Caco-2 (cell line): ENCODE results near the gene ZSCAN20. TPM values are rescaled to one million over a fixed set of nuclear protein-coding genes. Genes with fewer than 3 reads are reported as not detected.
A peak's percentile ranks its signal among the peaks of the same experiment; 100 is the strongest.

ENCODE experiments used
- BruUV-seq: library from RNA; stranded (reverse); fragments of 400-500 nt; replicated peaks from 2 replicates; lab custom pipeline; 2021; lab: Mats Ljungman, UMichigan
- CTCF ChIA-PET: fragments of 300-600 bp; sonication (Branson Sonifier 250); formaldehyde crosslinking; loops from one replicate; lab custom pipeline; 2022; ENCODE audit warnings: antibody characterized with exemption; lab: Charles Lee
- POLR2A ChIA-PET: fragments of 300-600 bp; sonication (Branson Sonifier 250); formaldehyde crosslinking; loops from one replicate; lab custom pipeline; 2022; ENCODE audit warnings: antibody characterized with exemption; lab: Charles Lee
- DNase-seq, 2 experiments: peaks; one replicate each; pipeline versions ENCODE4 v3.0.0 to v3.0.0-alpha.2; 2020 to 2022
- H3K27me3 ChIP-seq: replicated peaks from 2 replicates; pipeline ENCODE4 v1.6.0; 2011; ENCODE audit warnings: low read length; ENCODE audit not compliant: control insufficient read depth, insufficient read depth
- H3K36me3 ChIP-seq: 2 replicates; pipeline ENCODE4 v1.5.1; 2011; ENCODE audit warnings: low read length; ENCODE audit not compliant: control insufficient read depth, insufficient read depth
- H3K4me1 ChIP-seq: fragments of 250-450 bp; sonication (Bioruptor Pico); 2 replicates; pipeline ENCODE4 v1.5.1; 2020; ENCODE audit warnings: mild to moderate bottlenecking
- H3K4me3 ChIP-seq: 2 replicates; pipeline ENCODE4 v1.5.1; 2011; ENCODE audit warnings: low read depth, mild to moderate bottlenecking, control low read depth, low read length
- H3K9me3 ChIP-seq: fragments of 250-450 bp; sonication (Bioruptor Pico); 2 replicates; pipeline ENCODE4 v1.5.1; 2020; ENCODE audit warnings: mild to moderate bottlenecking, moderate library complexity
- H3K27ac Mint-ChIP-seq: one replicate; pipeline ENCODE4 v1.8.0; 2022; ENCODE audit warnings: mixed read lengths; ENCODE audit not compliant: unreplicated experiment
- H3K27me3 Mint-ChIP-seq: one replicate; pipeline ENCODE4 v1.8.0; 2022; ENCODE audit warnings: mixed read lengths; ENCODE audit not compliant: insufficient read depth, unreplicated experiment
- H3K36me3 Mint-ChIP-seq: one replicate; pipeline ENCODE4 v1.8.0; 2022; ENCODE audit warnings: mild to moderate bottlenecking, mixed read lengths; ENCODE audit not compliant: insufficient read depth, unreplicated experiment
- H3K4me1 Mint-ChIP-seq: one replicate; pipeline ENCODE4 v1.8.0; 2022; ENCODE audit warnings: low read depth, mixed read lengths; ENCODE audit not compliant: unreplicated experiment
- H3K4me3 Mint-ChIP-seq: one replicate; pipeline ENCODE4 v1.8.0; 2022; ENCODE audit warnings: mild to moderate bottlenecking, moderate library complexity, mixed read lengths; ENCODE audit not compliant: unreplicated experiment
- H3K9me3 Mint-ChIP-seq: one replicate; pipeline ENCODE4 v1.8.0; 2022; ENCODE audit warnings: mixed read lengths; ENCODE audit not compliant: unreplicated experiment
- intact Hi-C: fragments of 100-400 bp; cut with micrococcal nuclease; formaldehyde crosslinking; loops from one replicate; pipeline ENCODE4 v1.10.0; 2022; ENCODE audit not compliant: unreplicated experiment
- total RNA-seq: library from RNA; stranded (reverse); gene quantifications from 2 replicates; pipeline ENCODE4 v1.2.3, GENCODE V29; 2022
- TF ChIP-seq, protein P1 (sequence below), 2 experiments: fragments of 200-600 bp in 1 of 2; IDR thresholded peaks; 1 replicate in 1 of 2; 2 replicates in 1 of 2; pipeline versions ENCODE4 v1.5.1 to v1.8.0; 2011 to 2022; ENCODE audit warnings: antibody characterized with exemption in 1 of 2, control low read depth in 1 of 2, inconsistent platforms in 1 of 2, low read depth in 1 of 2, low read length in 1 of 2, mild to moderate bottlenecking in 1 of 2, moderate library complexity in 1 of 2; ENCODE audit not compliant: insufficient read depth in 1 of 2, severe bottlenecking in 1 of 2, unreplicated experiment in 1 of 2

ZSCAN20 gene
- total RNA-seq, 1 experiment from 2014 or later = 3.0 TPM

GRCh38 chr1:33454646-33455282 is 17.7 kb upstream of the ZSCAN20 start:
- BruUV-seq = no TSS peak
- TF ChIP-seq, protein P1, sequence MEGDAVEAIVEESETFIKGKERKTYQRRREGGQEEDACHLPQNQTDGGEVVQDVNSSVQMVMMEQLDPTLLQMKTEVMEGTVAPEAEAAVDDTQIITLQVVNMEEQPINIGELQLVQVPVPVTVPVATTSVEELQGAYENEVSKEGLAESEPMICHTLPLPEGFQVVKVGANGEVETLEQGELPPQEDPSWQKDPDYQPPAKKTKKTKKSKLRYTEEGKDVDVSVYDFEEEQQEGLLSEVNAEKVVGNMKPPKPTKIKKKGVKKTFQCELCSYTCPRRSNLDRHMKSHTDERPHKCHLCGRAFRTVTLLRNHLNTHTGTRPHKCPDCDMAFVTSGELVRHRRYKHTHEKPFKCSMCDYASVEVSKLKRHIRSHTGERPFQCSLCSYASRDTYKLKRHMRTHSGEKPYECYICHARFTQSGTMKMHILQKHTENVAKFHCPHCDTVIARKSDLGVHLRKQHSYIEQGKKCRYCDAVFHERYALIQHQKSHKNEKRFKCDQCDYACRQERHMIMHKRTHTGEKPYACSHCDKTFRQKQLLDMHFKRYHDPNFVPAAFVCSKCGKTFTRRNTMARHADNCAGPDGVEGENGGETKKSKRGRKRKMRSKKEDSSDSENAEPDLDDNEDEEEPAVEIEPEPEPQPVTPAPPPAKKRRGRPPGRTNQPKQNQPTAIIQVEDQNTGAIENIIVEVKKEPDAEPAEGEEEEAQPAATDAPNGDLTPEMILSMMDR (IDR thresholded peaks at IDR 0.05; ENCODE audit: insufficient read depth in 1 of 2, low read depth in 1 of 2, low read length in 1 of 2, severe bottlenecking in 1 of 2, unreplicated experiment in 1 of 2) = no peak
- H3K4me3 ChIP-seq = no peak overlapping the region
- no peak for DNase-seq
- intact Hi-C loops = loop anchor here (5.0 kb wide), 2 partner anchors 87 to 157 kb away; no protein-coding TSS in a partner anchor
- ChIA-PET POLR2A (no interaction called here), CTCF (no interaction called here)
- no peaks in the 10 kb centered on the region for H3K27me3 ChIP-seq
- H3K9me3 ChIP-seq = no peaks in the 10 kb centered on the region
- H3K27me3 Mint-ChIP-seq = peaks cover 1% of the 10 kb centered on the region
- no peaks in the 10 kb centered on the region for H3K9me3 Mint-ChIP-seq
- H3K36me3 ChIP-seq = no peaks in the 10 kb centered on the region
- H3K4me1 Mint-ChIP-seq = peaks cover 6% of the 10 kb centered on the region
- no peak overlapping the region for H3K4me3 Mint-ChIP-seq
- H3K4me1 ChIP-seq = no peaks in the 10 kb centered on the region
- H3K27ac Mint-ChIP-seq = no peak overlapping the region
- H3K36me3 Mint-ChIP-seq = no peaks in the 10 kb centered on the region

DNA sequence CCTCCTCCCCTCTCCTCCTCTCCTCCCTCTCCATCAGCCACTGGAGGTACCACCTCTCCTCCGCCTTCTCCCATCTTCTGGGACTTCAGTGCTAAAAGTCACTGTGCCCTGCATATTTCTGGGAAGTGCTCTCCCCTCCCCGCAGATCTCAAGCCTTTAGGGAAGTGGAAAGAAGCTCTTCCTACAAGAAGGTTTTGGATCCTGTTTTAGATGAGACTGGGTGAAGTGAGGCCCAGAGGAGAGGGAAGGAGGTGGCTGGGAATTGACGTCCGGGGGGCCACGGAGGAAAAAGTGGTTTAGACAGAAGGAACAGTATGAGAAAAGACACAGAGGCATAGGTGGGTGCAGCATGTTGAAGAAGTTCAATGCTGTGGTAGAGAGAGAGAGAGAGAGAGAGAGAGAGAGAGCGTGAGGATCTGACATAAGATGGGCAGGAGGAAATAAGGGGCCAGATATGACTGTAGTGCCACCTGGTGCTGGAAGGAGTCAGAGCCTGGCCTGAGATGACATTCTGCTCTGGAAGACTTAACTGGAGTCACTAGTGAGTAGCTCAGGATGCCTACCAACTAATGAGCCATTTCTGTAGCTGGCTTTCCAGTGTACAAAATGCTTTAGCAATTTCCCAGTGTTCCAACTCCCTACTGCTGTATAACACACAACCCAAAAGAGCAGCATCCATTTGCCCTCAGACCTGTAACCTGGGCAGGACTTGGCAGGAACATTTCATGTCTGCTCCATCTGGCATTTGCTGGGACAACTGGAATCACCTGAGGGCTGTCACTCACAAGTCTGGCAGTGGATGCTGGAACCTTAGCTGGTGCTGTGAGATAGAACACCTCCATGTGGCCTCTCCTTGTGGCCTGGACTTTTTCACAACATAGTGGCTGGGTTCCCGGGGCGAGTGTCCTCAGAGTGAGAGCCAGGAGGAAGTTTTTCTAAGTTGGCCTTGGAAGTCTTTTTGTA is 16.6 kb upstream of the ZSCAN20 start:
- peak; percentile 45 to 54 for DNase-seq
- no peak overlapping the region for H3K4me3 Mint-ChIP-seq
- Histone ChIP-seq H3K4me1 (no peaks in the 10 kb centered on the region), H3K27me3 (no peaks in the 10 kb centered on the region), H3K9me3 (no peaks in the 10 kb centered on the region), H3K36me3 (no peaks in the 10 kb centered on the region), H3K4me3 (no peak overlapping the region)
- no TSS peak for BruUV-seq
- POLR2A ChIA-PET = no interaction called here
- no peaks in the 10 kb centered on the region for H3K36me3 Mint-ChIP-seq
- H3K4me1 Mint-ChIP-seq = peaks cover 6% of the 10 kb centered on the region
- H3K27ac Mint-ChIP-seq = no peak overlapping the region
- intact Hi-C loops = loop anchor here (5.0 kb wide), 2 partner anchors 89 to 159 kb away; no protein-coding TSS in a partner anchor
- CTCF ChIA-PET = interaction anchor here (0.6 to 1.0 kb wide), 4 partner anchors 47 to 160 kb away, joined by 3 to 6 read pairs (median 4); no protein-coding TSS in a partner anchor
- peaks cover 3% of the 10 kb centered on the region for H3K27me3 Mint-ChIP-seq
- TF ChIP-seq, protein P1 (IDR thresholded peaks at IDR 0.05; ENCODE audit: insufficient read depth in 1 of 2, low read depth in 1 of 2, low read length in 1 of 2, severe bottlenecking in 1 of 2, unreplicated experiment in 1 of 2) = peak in 1 of 2 experiments; percentile 58
- no peaks in the 10 kb centered on the region for H3K9me3 Mint-ChIP-seq

GRCh38 chr1:33456502-33456886 is 16.0 kb upstream of the ZSCAN20 start:
- Mint-ChIP-seq H3K27me3 (peaks cover 5% of the 10 kb centered on the region), H3K4me1 (peaks cover 6% of the 10 kb centered on the region), H3K36me3 (no peaks in the 10 kb centered on the region), H3K9me3 (no peaks in the 10 kb centered on the region), H3K4me3 (no peak overlapping the region), H3K27ac (no peak overlapping the region)
- CTCF ChIA-PET = interaction anchor here (0.6 to 1.0 kb wide), 3 partner anchors 48 to 161 kb away, joined by 3 to 6 read pairs (median 4); no protein-coding TSS in a partner anchor
- intact Hi-C loops = loop anchor here (5.0 kb wide), 2 partner anchors 89 to 159 kb away; no protein-coding TSS in a partner anchor
- no peak for DNase-seq
- POLR2A ChIA-PET = no interaction called here
- no peak overlapping the region for H3K4me3 ChIP-seq
- TF ChIP-seq, protein P1 (IDR thresholded peaks at IDR 0.05; ENCODE audit: insufficient read depth in 1 of 2, low read depth in 1 of 2, low read length in 1 of 2, severe bottlenecking in 1 of 2, unreplicated experiment in 1 of 2) = no peak
- no TSS peak for BruUV-seq
- no peaks in the 10 kb centered on the region for H3K36me3 ChIP-seq
- no peaks in the 10 kb centered on the region for H3K4me1 ChIP-seq
- no peaks in the 10 kb centered on the region for H3K9me3 ChIP-seq
- no peaks in the 10 kb centered on the region for H3K27me3 ChIP-seq
